ENCODE data around the gene POLE. TPM values are rescaled to one million over a fixed set of nuclear protein-coding genes. Genes with fewer than 3 reads are reported as not detected.
A peak's percentile ranks its signal among the peaks of the same experiment; 100 is the strongest.

POLE gene
- total RNA-seq, 1 donor from 2014 or later, result 44.7 TPM

DNA sequence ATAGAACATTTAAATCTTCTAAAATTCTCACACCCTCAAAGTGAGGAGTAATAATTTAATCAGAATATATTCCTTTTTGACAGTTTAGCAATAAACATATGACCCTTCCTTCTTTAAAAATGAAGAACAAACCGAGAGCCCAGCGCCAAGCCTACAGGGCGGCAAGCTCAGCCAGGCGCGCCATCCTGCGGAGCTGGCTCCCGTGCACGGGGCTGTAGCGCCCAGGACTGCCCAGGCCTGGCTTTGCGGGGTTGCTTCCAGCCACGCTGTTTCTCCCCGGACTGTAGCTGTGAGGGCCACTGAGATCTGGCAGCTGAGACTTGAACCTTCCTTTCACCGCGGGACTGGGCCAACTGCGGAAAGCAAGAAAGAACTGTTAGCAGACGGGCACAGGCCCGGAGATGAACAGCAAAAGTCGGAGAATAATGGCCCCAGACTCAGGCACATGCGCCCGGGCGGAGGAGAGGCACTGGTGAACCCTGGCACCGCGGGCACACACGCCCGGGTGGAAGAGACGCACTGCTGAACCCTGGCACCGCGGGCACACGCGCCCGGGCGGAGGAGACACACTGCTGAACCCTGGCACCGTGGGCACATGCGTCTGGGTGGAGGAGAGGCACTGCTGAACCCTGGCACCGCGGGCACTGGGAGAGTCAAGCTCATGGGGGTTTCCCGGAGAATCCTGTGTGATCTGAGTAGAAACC lies 40.1 kb upstream of the POLE start:
- Mint-ChIP-seq H3K36me3 (ENCODE audit: low read depth) (peaks cover 57% of the 10 kb centered on the region), H3K4me3 (ENCODE audit: unreplicated experiment) (no peak overlapping the region), H3K27me3 (ENCODE audit: low read depth) (no peaks in the 10 kb centered on the region), H3K9me3 (ENCODE audit: low read depth) (no peaks in the 10 kb centered on the region), H3K4me1 (ENCODE audit: low read depth) (peaks cover 7% of the 10 kb centered on the region), H3K27ac (ENCODE audit: unreplicated experiment) (peak overlapping the region; percentile 41)
- TF ChIP-seq, protein P1, sequence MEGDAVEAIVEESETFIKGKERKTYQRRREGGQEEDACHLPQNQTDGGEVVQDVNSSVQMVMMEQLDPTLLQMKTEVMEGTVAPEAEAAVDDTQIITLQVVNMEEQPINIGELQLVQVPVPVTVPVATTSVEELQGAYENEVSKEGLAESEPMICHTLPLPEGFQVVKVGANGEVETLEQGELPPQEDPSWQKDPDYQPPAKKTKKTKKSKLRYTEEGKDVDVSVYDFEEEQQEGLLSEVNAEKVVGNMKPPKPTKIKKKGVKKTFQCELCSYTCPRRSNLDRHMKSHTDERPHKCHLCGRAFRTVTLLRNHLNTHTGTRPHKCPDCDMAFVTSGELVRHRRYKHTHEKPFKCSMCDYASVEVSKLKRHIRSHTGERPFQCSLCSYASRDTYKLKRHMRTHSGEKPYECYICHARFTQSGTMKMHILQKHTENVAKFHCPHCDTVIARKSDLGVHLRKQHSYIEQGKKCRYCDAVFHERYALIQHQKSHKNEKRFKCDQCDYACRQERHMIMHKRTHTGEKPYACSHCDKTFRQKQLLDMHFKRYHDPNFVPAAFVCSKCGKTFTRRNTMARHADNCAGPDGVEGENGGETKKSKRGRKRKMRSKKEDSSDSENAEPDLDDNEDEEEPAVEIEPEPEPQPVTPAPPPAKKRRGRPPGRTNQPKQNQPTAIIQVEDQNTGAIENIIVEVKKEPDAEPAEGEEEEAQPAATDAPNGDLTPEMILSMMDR (IDR thresholded peaks at IDR 0.05), result no peak
- no peak for DNase-seq (ENCODE audit: low spot score)

DNA sequence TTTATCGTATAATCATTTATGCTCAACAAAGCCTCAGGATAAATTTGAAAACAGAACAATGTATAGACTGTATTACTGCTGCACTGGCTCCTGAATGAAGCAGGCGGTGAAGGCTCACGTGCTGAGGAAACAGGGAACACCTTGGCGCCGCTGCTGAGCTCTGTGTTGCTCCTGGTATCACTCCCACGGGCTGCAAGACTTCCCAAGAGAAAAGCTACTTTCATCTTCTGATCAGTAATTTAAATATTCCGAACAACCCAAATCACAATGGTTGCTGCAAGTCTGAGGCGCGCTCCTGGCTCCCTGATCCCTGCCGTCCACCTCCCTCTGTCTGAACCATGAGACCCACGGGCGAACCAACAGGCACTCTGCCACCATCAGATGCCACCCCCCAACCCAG lies 39.2 kb upstream of the POLE start:
- Mint-ChIP-seq H3K4me1 (ENCODE audit: low read depth) (peaks cover 7% of the 10 kb centered on the region), H3K27ac (ENCODE audit: unreplicated experiment) (no peak overlapping the region), H3K9me3 (ENCODE audit: low read depth) (no peaks in the 10 kb centered on the region), H3K4me3 (ENCODE audit: unreplicated experiment) (no peak overlapping the region), H3K36me3 (ENCODE audit: low read depth) (peaks cover 51% of the 10 kb centered on the region), H3K27me3 (ENCODE audit: low read depth) (no peaks in the 10 kb centered on the region)
- DNase-seq (ENCODE audit: low spot score), result no peak
- TF ChIP-seq, protein P1 (IDR thresholded peaks at IDR 0.05), result no peak

DNA sequence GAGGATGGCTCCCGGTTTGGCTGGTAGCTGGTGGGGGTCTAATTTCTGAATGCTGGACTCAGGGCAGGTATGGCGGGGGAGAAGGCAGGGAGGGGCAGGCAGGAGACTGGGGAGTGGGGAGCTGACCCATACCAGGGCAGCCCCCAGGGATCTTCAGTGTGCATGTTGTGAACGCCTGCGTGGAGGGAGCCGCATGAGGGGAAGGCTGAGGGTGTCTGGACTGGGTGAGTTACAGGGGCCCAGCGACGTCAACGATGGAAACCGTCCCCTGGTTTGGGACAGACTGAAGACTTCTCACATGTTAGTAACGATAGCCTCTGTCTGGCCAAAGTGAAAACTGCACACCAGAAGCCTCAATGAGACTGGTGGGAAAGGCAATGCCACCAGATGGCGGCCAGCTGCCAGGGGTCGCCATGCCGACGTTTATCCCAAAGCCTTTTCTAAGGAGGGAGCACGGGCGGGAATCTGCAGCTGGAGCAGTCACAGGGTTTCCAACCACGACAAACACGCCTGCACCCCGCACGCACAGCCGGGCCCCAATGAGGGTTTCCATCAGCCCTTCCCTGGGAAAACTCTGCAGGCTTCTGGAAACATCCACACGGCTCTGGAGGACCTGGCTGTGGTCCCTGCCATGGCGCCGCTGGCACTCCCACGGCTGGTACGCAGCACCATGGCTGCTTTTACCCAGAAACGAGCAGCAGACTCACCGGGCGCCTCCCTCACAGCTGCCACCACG lies 37.5 kb upstream of the POLE start:
- H3K27me3 Mint-ChIP-seq (ENCODE audit: low read depth), result no peaks in the 10 kb centered on the region
- H3K4me1 Mint-ChIP-seq (ENCODE audit: low read depth), result peaks cover 2% of the 10 kb centered on the region
- DNase-seq (ENCODE audit: low spot score), result no peak
- TF ChIP-seq, protein P1 (IDR thresholded peaks at IDR 0.05), result no peak
- no peak overlapping the region for H3K27ac Mint-ChIP-seq (ENCODE audit: unreplicated experiment)
- H3K4me3 Mint-ChIP-seq (ENCODE audit: unreplicated experiment), result no peak overlapping the region
- H3K9me3 Mint-ChIP-seq (ENCODE audit: low read depth), result no peaks in the 10 kb centered on the region
- peaks cover 39% of the 10 kb centered on the region for H3K36me3 Mint-ChIP-seq (ENCODE audit: low read depth)

DNA sequence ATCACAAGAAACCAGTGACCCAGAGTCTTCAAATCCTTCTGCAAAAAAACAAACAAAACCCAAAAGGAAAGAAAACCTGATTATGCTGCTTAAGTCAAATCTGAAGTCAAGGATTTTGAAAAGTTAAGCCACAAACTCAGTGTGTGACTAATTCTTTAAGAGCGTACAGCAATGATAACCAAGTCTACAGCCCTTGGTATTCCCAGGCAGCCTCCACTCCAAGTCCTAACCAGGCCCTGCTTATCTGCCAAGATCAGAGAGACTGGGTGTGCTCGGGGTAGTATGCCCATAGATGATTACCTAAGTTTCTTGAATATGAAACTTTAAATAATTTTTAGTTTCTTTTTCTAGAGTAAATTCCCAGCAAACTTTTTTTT lies 36.6 kb upstream of the POLE start:
- DNase-seq (ENCODE audit: low spot score), result no peak
- TF ChIP-seq, protein P1 (IDR thresholded peaks at IDR 0.05), result no peak
- H3K27ac Mint-ChIP-seq (ENCODE audit: unreplicated experiment), result no peak overlapping the region
- no peaks in the 10 kb centered on the region for H3K9me3 Mint-ChIP-seq (ENCODE audit: low read depth)
- no peak overlapping the region for H3K4me3 Mint-ChIP-seq (ENCODE audit: unreplicated experiment)
- H3K4me1 Mint-ChIP-seq (ENCODE audit: low read depth), result no peaks in the 10 kb centered on the region
- no peaks in the 10 kb centered on the region for H3K27me3 Mint-ChIP-seq (ENCODE audit: low read depth)
- peaks cover 44% of the 10 kb centered on the region for H3K36me3 Mint-ChIP-seq (ENCODE audit: low read depth)

DNA sequence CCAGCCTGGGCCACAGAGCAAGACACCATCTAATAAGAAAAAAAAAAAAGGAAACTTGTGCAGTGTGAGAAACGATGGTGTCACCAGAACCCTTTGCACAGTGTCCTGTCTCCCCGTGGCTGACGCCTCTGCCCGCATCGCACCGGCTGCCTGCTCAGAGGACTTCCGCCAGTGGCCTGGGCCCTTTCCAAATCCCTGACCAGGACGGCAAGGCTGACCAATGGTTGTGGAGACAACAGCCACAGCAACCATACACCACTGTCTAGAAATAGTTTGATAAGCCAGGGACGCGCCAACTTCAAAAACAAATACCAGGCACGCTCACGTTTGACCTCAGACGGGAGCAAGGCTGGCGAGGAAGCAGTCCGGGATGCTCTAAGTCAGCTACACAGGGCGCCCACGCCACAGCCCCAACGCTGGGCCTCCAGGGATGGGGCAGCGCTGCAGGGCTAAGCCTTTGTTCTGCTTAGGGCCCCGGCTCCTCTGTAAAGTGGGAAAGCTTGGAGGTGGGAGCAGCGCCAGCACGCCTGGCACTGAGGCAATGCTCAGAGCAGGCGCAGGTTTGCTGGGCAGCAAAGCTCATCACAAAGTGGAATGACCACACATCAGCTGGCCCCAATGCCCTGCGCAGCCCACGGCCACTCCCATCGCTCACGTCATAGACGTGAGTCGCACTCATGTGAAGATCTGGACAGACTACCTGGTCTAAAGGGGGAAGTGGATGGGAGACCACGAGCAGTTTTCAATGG lies 36.0 kb upstream of the POLE start:
- H3K27ac Mint-ChIP-seq (ENCODE audit: unreplicated experiment), result no peak overlapping the region
- H3K36me3 Mint-ChIP-seq (ENCODE audit: low read depth), result peaks cover 43% of the 10 kb centered on the region
- H3K27me3 Mint-ChIP-seq (ENCODE audit: low read depth), result no peaks in the 10 kb centered on the region
- no peaks in the 10 kb centered on the region for H3K4me1 Mint-ChIP-seq (ENCODE audit: low read depth)
- TF ChIP-seq, protein P1 (IDR thresholded peaks at IDR 0.05), result no peak
- H3K9me3 Mint-ChIP-seq (ENCODE audit: low read depth), result no peaks in the 10 kb centered on the region
- no peak for DNase-seq (ENCODE audit: low spot score)
- no peak overlapping the region for H3K4me3 Mint-ChIP-seq (ENCODE audit: unreplicated experiment)

All from chondrocyte (in vitro differentiated cells).